ENCODE results near the gene LCN6.
"Not testable (repeated sequence)": the region's sequence is repeated elsewhere in the genome, so short reads cannot be mapped to it uniquely, and the experiment has no call there.

DNA sequence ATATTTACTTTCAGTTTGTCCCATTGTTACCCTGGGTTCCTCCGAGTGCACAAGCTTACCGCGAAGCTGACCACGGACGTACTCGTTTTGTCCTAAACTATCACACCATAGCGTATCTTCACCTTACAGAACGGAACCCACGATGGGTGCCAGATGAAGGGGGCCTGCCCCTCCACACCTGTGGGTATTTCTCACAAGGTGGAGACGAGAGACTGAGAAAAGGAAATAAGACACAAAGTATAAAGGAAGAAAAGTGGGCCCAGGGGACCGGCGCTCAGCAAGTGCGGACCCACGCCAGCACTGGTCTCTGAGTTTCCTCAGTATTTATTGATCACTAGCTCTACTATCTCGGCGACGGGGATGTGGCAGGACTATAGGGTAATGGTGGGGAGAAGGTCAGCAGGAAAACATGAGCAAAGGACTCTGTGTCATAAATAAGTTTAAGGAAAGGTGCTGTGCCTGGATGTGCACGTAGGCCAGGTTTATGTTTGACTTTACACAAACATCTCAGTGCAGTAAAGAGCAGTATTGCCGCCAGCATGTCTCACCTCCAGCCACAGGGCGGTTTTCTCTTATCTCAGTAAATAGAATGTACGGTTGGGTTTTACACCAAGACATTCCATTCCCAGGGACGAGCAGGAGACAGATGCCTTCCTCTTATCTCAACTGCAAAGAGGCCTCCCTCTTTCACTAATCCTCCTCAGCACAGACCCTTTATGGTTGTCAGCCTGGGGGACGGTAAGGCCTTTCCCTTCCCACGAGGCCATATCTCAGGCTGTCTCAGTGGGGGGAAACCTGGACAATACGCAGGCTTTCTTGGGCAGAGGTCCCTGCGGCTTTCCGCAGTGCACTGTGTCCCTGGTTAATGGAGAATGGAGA lies 40.6 kb upstream of the LCN6 start:
- TF ChIP-seq CTCF (optimal IDR thresholded peaks at IDR 0.05 in 1 of 3, IDR thresholded peaks at IDR 0.05 in 1 of 3, conservative IDR thresholded peaks at IDR 0.05 in 1 of 3; ENCODE audit: extremely low read depth in 1 of 3, insufficient read depth in 2 of 3, low read length in 3 of 3); EZH2 (IDR thresholded peaks at IDR 0.05; ENCODE audit: low read length): not testable (repeated sequence)
